Immature natural killer cell (primary cell): ENCODE data around the gene DLG2. TPM values are rescaled to one million over a fixed set of nuclear protein-coding genes. Genes with fewer than 3 reads are reported as not detected.
"Not testable (repeated sequence)": the region's sequence is repeated elsewhere in the genome, so short reads cannot be mapped to it uniquely, and the experiment has no call there.

Experiments used
- DNase-seq, 3 donors: peaks; one replicate each; pipeline ENCODE4 v3.0.0; 2022; ENCODE audit warnings: mixed read lengths in 1 of 3
- H3K27ac Mint-ChIP-seq, 6 donors: one replicate each; pipeline ENCODE4 v1.8.0; 2020; ENCODE audit warnings: mixed read lengths in 6 of 6, mild to moderate bottlenecking in 5 of 6, inconsistent platforms in 4 of 6, moderate library complexity in 3 of 6
- H3K27me3 Mint-ChIP-seq, 3 donors: one replicate each; pipeline ENCODE4 v1.8.0; 2020 to 2021; ENCODE audit warnings: low read depth in 3 of 3, mild to moderate bottlenecking in 3 of 3, mixed read lengths in 3 of 3, moderate library complexity in 3 of 3, inconsistent platforms in 1 of 3
- H3K36me3 Mint-ChIP-seq, 3 donors: one replicate each; pipeline ENCODE4 v1.8.0; 2020; ENCODE audit warnings: mixed read lengths in 3 of 3, inconsistent platforms in 2 of 3, mild to moderate bottlenecking in 2 of 3
- H3K4me1 Mint-ChIP-seq, 2 donors: one replicate each; pipeline ENCODE4 v1.8.0; 2020; ENCODE audit warnings: inconsistent platforms in 2 of 2, mild to moderate bottlenecking in 2 of 2, mixed read lengths in 2 of 2, moderate library complexity in 1 of 2
- H3K4me3 Mint-ChIP-seq, 5 donors: one replicate each; pipeline ENCODE4 v1.8.0; 2020; ENCODE audit warnings: mild to moderate bottlenecking in 5 of 5, mixed read lengths in 5 of 5, inconsistent platforms in 3 of 5, moderate library complexity in 3 of 5
- H3K9me3 Mint-ChIP-seq, 6 donors: one replicate each; pipeline ENCODE4 v1.8.0; 2020; ENCODE audit warnings: mild to moderate bottlenecking in 6 of 6, mixed read lengths in 6 of 6, inconsistent platforms in 4 of 6, moderate library complexity in 3 of 6
- polyA plus RNA-seq, 3 donors: library from polyadenylated mRNA; unstranded; fragments of 300-500 nt; fragmentation: Illumina TruSeq; gene quantifications; one replicate each; pipeline ENCODE4 v1.2.3, GENCODE V29; 2021

The DLG2 gene
- polyA plus RNA-seq, 3 donors from 2014 or later = 0.57 to 1.9 (median 1.2) TPM

DNA sequence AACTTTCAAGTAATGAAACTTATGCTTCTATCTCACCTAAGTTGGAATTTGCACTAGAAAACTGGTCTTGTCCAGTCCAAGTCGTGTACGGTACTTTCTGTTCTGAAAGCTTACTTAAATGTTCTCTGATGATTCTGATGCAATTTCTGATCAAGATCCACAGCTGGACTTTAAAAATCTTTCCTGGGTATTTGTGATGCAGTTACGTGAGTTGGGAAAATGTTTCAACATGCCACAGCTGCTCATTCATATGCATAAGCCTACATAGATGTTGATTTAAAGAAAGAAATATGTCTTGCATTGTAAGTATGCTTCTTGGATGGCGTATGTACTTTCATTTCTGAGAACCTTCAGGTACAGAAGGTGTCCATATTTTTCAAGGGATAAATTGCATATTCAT lies 1847.3 kb downstream of the DLG2 start:
- no peak for DNase-seq
- Mint-ChIP-seq H3K27ac (no peak overlapping the region), H3K4me3 (no peak overlapping the region), H3K27me3 (peaks cover 0 to 3% (median 2%) of the 10 kb centered on the region in 3 donors), H3K9me3 (peaks cover 0 to 4% (median 3%) of the 10 kb centered on the region in 6 donors), H3K4me1 (no peaks in the 10 kb centered on the region), H3K36me3 (peaks cover 0 to 4% (median 0%) of the 10 kb centered on the region in 3 donors)

GRCh38 chr11:83778596-83778995 lies 1848.5 kb downstream of the DLG2 start:
- H3K4me3 Mint-ChIP-seq = no peak overlapping the region
- H3K4me1 Mint-ChIP-seq = no peaks in the 10 kb centered on the region
- no peak for DNase-seq
- H3K27ac Mint-ChIP-seq = no peak overlapping the region
- H3K36me3 Mint-ChIP-seq = peaks cover 0 to 4% (median 0%) of the 10 kb centered on the region in 3 donors
- peaks cover 0 to 3% (median 2%) of the 10 kb centered on the region in 3 donors for H3K27me3 Mint-ChIP-seq
- H3K9me3 Mint-ChIP-seq = peaks cover 0 to 4% (median 3%) of the 10 kb centered on the region in 6 donors

DNA sequence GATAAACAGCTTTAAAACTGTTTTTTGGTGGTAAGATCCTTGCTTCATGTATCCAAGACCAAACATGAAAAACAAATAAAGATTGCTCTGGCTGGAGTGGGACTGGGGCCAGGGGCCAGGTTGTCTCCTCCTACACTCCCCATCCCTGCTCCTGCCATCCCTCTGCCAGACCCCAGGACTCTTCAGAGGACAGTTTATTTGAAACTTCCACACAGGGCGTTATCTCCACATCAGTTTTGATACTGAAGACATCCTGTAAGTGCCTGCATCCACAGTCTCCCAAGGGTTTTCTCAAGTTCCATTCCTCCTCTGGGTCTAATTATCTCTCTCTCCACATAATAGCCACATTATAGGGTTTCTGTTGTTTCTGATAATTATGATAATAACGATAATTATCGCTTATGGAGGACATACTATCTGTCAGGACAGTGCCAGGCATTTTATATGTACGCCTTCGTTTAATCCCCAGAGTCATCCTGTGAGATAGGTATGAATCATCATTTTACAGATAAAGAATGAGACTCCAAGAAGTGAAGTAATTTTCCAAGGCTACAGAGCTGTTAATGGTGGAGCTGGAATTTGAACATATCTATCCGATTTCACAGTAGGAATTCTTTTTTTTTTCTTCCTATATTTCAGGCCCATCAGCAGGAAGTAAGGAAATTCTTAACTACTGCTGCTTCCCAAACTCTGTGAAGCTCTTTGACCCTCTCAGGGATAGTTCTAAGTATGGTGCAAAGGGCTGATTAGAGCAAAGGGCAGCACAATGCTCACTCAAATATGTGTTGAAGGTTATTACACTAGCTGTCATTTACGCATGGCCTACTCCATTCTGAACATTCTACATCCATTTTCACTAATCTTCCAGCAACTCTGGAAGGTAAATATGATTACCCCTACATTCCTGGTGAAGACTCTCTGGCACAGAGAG lies 1852.9 kb downstream of the DLG2 start:
- H3K36me3 Mint-ChIP-seq = peaks cover 0 to 4% (median 0%) of the 10 kb centered on the region in 3 donors
- peaks cover 1 to 5% (median 3%) of the 10 kb centered on the region in 3 donors for H3K27me3 Mint-ChIP-seq
- no peak overlapping the region for H3K27ac Mint-ChIP-seq
- H3K4me1 Mint-ChIP-seq = no peaks in the 10 kb centered on the region
- no peak overlapping the region for H3K4me3 Mint-ChIP-seq
- peaks cover 0 to 6% (median 4%) of the 10 kb centered on the region in 6 donors for H3K9me3 Mint-ChIP-seq
- no peak for DNase-seq

GRCh38 chr11:83768489-83768888 lies 1858.7 kb downstream of the DLG2 start:
- no peaks in the 10 kb centered on the region for H3K4me1 Mint-ChIP-seq
- H3K4me3 Mint-ChIP-seq = no peak overlapping the region
- no peaks in the 10 kb centered on the region for H3K36me3 Mint-ChIP-seq
- H3K9me3 Mint-ChIP-seq = peaks cover 0 to 6% (median 1%) of the 10 kb centered on the region in 6 donors
- H3K27ac Mint-ChIP-seq = no peak overlapping the region
- H3K27me3 Mint-ChIP-seq = peaks cover 0 to 3% (median 1%) of the 10 kb centered on the region in 3 donors
- DNase-seq = no peak

GRCh38 chr11:83766932-83767331 lies 1860.2 kb downstream of the DLG2 start:
- no peaks in the 10 kb centered on the region for H3K4me1 Mint-ChIP-seq
- DNase-seq = no peak
- no peak overlapping the region for H3K4me3 Mint-ChIP-seq
- H3K9me3 Mint-ChIP-seq = peaks cover 0 to 6% (median 1%) of the 10 kb centered on the region in 6 donors
- no peak overlapping the region for H3K27ac Mint-ChIP-seq
- H3K36me3 Mint-ChIP-seq = no peaks in the 10 kb centered on the region
- H3K27me3 Mint-ChIP-seq = peaks cover 0 to 3% (median 1%) of the 10 kb centered on the region in 3 donors

DNA sequence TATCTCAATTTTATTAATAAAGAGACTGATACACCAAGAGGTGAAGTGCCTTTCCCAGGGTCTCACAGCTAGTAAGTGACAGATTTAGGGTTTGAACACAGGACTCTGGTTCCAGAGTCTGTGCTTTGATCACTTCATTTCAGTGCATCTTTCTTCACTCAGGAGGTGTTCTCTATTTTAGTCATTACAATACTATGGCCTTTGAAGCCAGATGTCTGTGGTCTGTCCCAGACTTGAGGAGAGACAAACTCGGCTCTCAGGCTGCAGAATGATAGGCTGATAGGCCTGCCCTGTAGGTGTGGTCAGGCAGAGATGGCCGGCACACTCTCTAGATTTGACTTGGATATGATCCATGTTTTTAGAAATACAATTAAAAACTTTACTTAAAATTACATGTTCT lies 1862.5 kb downstream of the DLG2 start:
- H3K36me3 Mint-ChIP-seq = no peaks in the 10 kb centered on the region
- no peak overlapping the region for H3K4me3 Mint-ChIP-seq
- DNase-seq = no peak
- no peak overlapping the region for H3K27ac Mint-ChIP-seq
- peaks cover 0 to 3% (median 0%) of the 10 kb centered on the region in 6 donors for H3K9me3 Mint-ChIP-seq
- no peaks in the 10 kb centered on the region for H3K4me1 Mint-ChIP-seq
- peaks cover 0 to 1% (median 0%) of the 10 kb centered on the region in 3 donors for H3K27me3 Mint-ChIP-seq

DNA sequence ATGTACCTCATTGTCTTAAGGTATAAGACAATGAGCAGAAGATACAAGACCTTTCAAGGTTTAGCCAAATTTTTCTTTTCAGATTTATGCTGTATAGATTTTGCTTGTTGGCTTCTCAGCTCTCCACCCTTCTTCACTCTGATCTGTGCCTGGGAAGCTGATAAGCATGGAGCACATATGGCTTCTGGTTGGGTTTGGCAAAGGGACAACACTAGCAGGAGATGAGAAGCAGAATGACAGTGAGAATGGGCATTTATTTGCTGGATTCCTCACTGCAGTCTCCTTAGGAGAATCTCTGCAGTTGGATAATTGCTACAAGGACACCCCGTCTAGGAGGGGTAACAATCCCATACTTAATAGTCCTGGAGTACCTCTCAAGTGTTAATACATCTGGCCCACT lies 1866.2 kb downstream of the DLG2 start:
- Mint-ChIP-seq H3K4me3 (no peak overlapping the region), H3K27ac (no peak overlapping the region), H3K4me1 (no peaks in the 10 kb centered on the region), H3K36me3 (no peaks in the 10 kb centered on the region), H3K9me3 (peaks cover 0 to 2% (median 0%) of the 10 kb centered on the region in 6 donors), H3K27me3 (peaks cover 0 to 1% (median 0%) of the 10 kb centered on the region in 3 donors)
- no peak for DNase-seq

GRCh38 chr11:83759148-83759547 lies 1868.0 kb downstream of the DLG2 start:
- peaks cover 0 to 2% (median 0%) of the 10 kb centered on the region in 6 donors for H3K9me3 Mint-ChIP-seq
- peaks cover 0 to 1% (median 0%) of the 10 kb centered on the region in 3 donors for H3K27me3 Mint-ChIP-seq
- no peak overlapping the region for H3K4me3 Mint-ChIP-seq
- no peak overlapping the region for H3K27ac Mint-ChIP-seq
- no peaks in the 10 kb centered on the region for H3K4me1 Mint-ChIP-seq
- H3K36me3 Mint-ChIP-seq = no peaks in the 10 kb centered on the region
- DNase-seq = no peak

DNA sequence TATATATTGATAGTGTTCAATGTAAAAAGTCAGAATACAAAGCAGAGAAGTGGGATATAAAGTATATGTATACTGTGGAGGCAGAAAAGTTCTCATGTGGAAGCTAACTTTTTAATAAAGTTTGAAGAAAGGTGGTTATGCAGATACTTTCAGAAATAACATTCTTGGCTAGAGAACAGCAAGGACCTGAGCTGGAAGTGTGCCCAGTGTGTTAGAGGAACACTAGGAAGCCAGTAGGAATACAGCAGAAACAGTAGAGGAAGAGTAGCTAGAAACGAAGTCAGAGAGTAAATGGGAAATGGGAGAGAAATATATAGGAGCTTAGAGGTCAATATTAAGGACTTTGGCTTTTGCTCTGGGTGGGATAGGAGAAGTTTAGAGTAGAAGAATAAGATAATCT lies 1876.1 kb downstream of the DLG2 start:
- no peak overlapping the region for H3K27ac Mint-ChIP-seq
- H3K9me3 Mint-ChIP-seq = peaks cover 0 to 8% (median 4%) of the 10 kb centered on the region in 6 donors
- no peaks in the 10 kb centered on the region for H3K4me1 Mint-ChIP-seq
- no peaks in the 10 kb centered on the region for H3K36me3 Mint-ChIP-seq
- H3K4me3 Mint-ChIP-seq = no peak overlapping the region
- H3K27me3 Mint-ChIP-seq = peaks cover 0 to 5% (median 0%) of the 10 kb centered on the region in 3 donors
- DNase-seq = no peak

DNA sequence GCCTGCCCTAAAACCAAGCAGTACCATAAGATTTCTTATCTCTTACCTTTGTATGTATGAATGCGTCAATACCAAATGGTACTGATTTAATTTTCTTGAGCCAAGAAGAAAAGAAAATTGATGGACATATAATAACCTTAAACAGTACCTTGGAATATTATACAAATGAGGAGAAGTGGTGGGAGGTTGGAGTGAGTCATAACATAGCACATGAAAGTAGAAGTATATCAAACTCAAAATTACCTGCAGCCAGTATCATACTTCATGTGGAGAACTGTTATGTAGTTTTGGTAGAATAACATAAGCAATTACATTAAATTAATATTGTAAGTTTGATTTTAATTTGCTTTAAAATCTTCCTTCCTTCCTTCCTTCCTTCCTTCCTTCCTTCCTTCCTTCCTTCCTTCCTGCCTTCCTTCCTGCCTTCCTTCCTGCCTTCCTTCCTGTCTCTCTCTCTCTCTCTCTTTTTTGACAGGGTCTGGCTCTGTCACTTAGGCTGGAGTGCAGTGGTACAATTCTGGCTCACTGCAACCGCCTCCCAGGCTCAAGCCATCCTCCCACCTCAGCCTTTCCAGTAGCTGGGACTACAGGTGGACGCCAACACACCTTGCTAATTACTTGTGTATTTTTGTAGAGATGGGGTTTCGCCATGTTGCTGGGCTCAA lies 1880.1 kb downstream of the DLG2 start:
- Mint-ChIP-seq H3K9me3 (peaks cover 3 to 26% (median 9%) of the 10 kb centered on the region in 6 donors), H3K4me1 (no peaks in the 10 kb centered on the region), H3K27ac (no peak overlapping the region), H3K4me3 (no peak overlapping the region), H3K27me3 (peaks cover 0 to 3% (median 2%) of the 10 kb centered on the region in 3 donors), H3K36me3 (no peaks in the 10 kb centered on the region)
- no peak for DNase-seq

DNA sequence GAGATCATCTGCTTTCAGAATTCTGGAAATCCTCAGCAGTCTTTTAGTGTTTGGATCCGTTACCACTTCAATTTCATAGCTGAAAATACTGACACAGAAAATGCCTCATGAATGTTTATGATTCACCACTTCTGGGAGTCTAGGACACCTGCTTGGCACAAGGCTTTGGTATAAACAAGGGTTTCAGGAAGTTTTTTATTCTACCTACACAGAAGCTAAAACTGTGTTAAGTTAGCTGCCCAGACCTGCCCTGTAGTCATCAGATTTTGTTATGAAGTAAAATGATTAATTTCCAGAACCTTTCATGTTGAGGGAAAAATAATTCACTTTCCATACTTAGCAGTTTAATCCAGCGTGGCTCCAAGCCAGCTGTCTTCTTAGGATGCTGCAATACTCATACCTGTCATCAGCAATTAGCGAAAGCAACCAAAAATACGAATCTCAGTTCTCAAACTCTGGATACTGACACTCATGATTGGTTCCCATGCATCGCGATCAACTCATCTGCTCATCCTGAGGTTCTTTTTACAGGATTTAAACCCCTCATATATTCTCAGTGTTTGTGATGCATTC lies 1882.4 kb downstream of the DLG2 start:
- Mint-ChIP-seq H3K4me3 (no peak overlapping the region), H3K4me1 (no peaks in the 10 kb centered on the region), H3K27me3 (peaks cover 0 to 2% (median 0%) of the 10 kb centered on the region in 3 donors), H3K9me3 (peaks cover 3 to 26% (median 8%) of the 10 kb centered on the region in 6 donors), H3K27ac (no peak overlapping the region), H3K36me3 (no peaks in the 10 kb centered on the region)
- no peak for DNase-seq

- peaks cover 0 to 6% (median under 1%) of the 10 kb centered on the region in 6 donors for H3K9me3 Mint-ChIP-seq
- no peak for DNase-seq
- H3K36me3 Mint-ChIP-seq = no peaks in the 10 kb centered on the region
Observed at GRCh38 chr11:83736684-83737083, 1890.5 kb downstream of the DLG2 start.

GRCh38 chr11:83734120-83734519 lies 1893.0 kb downstream of the DLG2 start:
- peaks cover 0 to 2% (median 0%) of the 10 kb centered on the region in 3 donors for H3K27me3 Mint-ChIP-seq
- H3K36me3 Mint-ChIP-seq = no peaks in the 10 kb centered on the region
- no peak overlapping the region for H3K27ac Mint-ChIP-seq
- H3K9me3 Mint-ChIP-seq = peaks cover 0 to 4% (median under 1%) of the 10 kb centered on the region in 6 donors
- no peak for DNase-seq
- no peaks in the 10 kb centered on the region for H3K4me1 Mint-ChIP-seq
- H3K4me3 Mint-ChIP-seq = no peak overlapping the region

More at GRCh38 chr11:83736684-83737083, 1890.5 kb downstream of the DLG2 start:
- no peaks in the 10 kb centered on the region for H3K4me1 Mint-ChIP-seq
- H3K27ac Mint-ChIP-seq = no peak overlapping the region
- no peak overlapping the region for H3K4me3 Mint-ChIP-seq
- H3K27me3 Mint-ChIP-seq = peaks cover 0 to 2% (median 0%) of the 10 kb centered on the region in 3 donors

DNA sequence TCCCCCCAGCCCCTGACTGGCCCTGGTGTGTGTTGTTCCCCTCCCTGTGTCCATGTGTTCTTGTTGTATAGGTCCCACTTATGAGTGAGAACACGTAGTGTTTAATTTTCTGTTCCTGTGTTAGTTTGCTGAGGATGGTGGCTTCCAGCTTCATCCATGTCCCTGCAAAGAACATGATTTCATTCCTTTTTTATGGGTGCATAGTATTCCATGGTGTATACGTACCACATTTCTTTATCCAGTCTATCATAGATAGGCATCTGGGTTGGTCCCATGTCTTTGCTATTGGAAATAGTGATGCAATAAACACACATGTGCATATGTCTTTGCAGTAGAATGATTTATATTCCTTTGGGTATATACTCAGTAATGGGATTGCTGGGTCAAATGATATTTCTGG lies 1895.9 kb downstream of the DLG2 start:
- H3K27ac Mint-ChIP-seq, DNase-seq, H3K9me3 Mint-ChIP-seq, H3K4me1 Mint-ChIP-seq, H3K4me3 Mint-ChIP-seq, H3K27me3 Mint-ChIP-seq, H3K36me3 Mint-ChIP-seq: not testable (repeated sequence)
